Spleen (tissue), 11 donors: ENCODE results near the gene NTNG1. TPM values are rescaled to one million over a fixed set of nuclear protein-coding genes. Genes with fewer than 3 reads are reported as not detected.

Experiments used
- DNase-seq: peaks from one replicate; pipeline ENCODE4 v3.0.0-alpha.2; 2020
- H3K27ac ChIP-seq, 8 donors: fragments of 200-600 bp; sonication (generic) in 7 of 8; 1 replicate in 4 of 8; 2 replicates in 4 of 8; pipeline versions ENCODE4 v1.5.0 to v1.8.0; 2016 to 2021; ENCODE audit warnings: inconsistent platforms in 4 of 8, mild to moderate bottlenecking in 4 of 8, moderate library complexity in 1 of 8
- H3K27me3 ChIP-seq, 7 donors: fragments of 200-600 bp; sonication (generic) in 6 of 7; replicated peaks in 1 of 7; 1 replicate in 4 of 7; 2 replicates in 3 of 7; pipeline versions ENCODE4 v1.5.0 to v1.8.0; 2016 to 2021; ENCODE audit warnings: inconsistent platforms in 3 of 7, mild to moderate bottlenecking in 1 of 7
- H3K36me3 ChIP-seq, 6 donors: fragments of 200-600 bp; sonication (generic) in 5 of 6; 1 replicate in 4 of 6; 2 replicates in 2 of 6; pipeline versions ENCODE4 v1.5.0 to v1.8.0; 2016 to 2021; ENCODE audit warnings: inconsistent platforms in 2 of 6
- H3K4me1 ChIP-seq, 6 donors: fragments of 200-600 bp; sonication (generic) in 5 of 6; 1 replicate in 3 of 6; 2 replicates in 3 of 6; pipeline versions ENCODE4 v1.5.0 to v1.8.0; 2016 to 2021; ENCODE audit warnings: inconsistent platforms in 3 of 6
- H3K4me3 ChIP-seq, 8 donors: fragments of 200-600 bp; sonication (generic) in 7 of 8; 1 replicate in 4 of 8; 2 replicates in 4 of 8; pipeline versions ENCODE4 v1.5.0 to v1.8.0; 2016 to 2021; ENCODE audit warnings: inconsistent platforms in 4 of 8, mild to moderate bottlenecking in 4 of 8, moderate library complexity in 2 of 8
- H3K9me3 ChIP-seq, 8 donors: fragments of 200-600 bp; sonication (generic) in 7 of 8; 1 replicate in 4 of 8; 2 replicates in 4 of 8; pipeline versions ENCODE4 v1.5.0 to v1.8.0; 2016 to 2021; ENCODE audit warnings: inconsistent platforms in 4 of 8
- CTCF ChIP-seq, 11 experiments: fragments of 200-600 bp in 7 of 11; fragments of 450-650 bp in 4 of 11; sonication (generic) in 4 of 11; IDR thresholded peaks in 8 of 11; conservative IDR thresholded peaks in 3 of 11; 1 replicate in 7 of 11; 2 replicates in 4 of 11; pipeline versions ENCODE4 v1.4.0 to v1.8.0; 2016 to 2021; ENCODE audit warnings: antibody characterized with exemption in 11 of 11, inconsistent platforms in 4 of 11, mild to moderate bottlenecking in 1 of 11
- POLR2A ChIP-seq, 3 donors: fragments of 450-650 bp; IDR thresholded peaks; one replicate each; pipeline ENCODE4 v1.5.1; 2017; ENCODE audit warnings: antibody characterized with exemption in 3 of 3, mild to moderate bottlenecking in 1 of 3
- POLR2AphosphoS5 ChIP-seq, 3 donors: sonication (generic); formaldehyde crosslinking; IDR thresholded peaks; one replicate each; pipeline ENCODE4 v1.5.1; 2017; ENCODE audit warnings: antibody characterized with exemption in 3 of 3
- WGBS, 5 donors: extraction: QIAGEN DNeasy Blood & Tissue Kit in 3 of 5; methylation state at CpG; one replicate each; pipeline versions ENCODE4 v1.1.5 to v1.1.7; 2013 to 2018; 5-methylcytosine and 5-hydroxymethylcytosine counted together
- intact Hi-C: fragments of 100-400 bp; cut with DNase I; formaldehyde crosslinking; loops from one replicate; pipeline ENCODE4 v1.15.0; 2023; ENCODE audit warnings: low total_unique reads
- polyA plus RNA-seq, 3 donors: library from polyadenylated mRNA; stranded (reverse); fragments of 200-250 nt; gene quantifications; one replicate each; pipeline ENCODE4 v1.2.1, GENCODE V29; 2013
- total RNA-seq, 7 donors: library from RNA; depleted of rRNA in 3 of 7; stranded (reverse); fragments of >200 nt in 3 of 7; fragmentation: NEBNext Ultra II Directional in 4 of 7; extraction: Animal tissue kit (Norgen Biotek cat#: 25700) in 4 of 7; gene quantifications; one replicate each; pipeline versions ENCODE4 v1.1.0 to v1.2.1, GENCODE V29; 2016 to 2021
- donor health status: healthy with polysubstance abuse.
- donor health status: DM: no; HTN: no; CAD: no; lungs with moderate emphysema.
- donor health status: DM: no; HTN: no; CAD: no.
- donor health status: Bipolar disorder and iron deficiency.
- donor health status: healthy.
- donor health status: DM: no; HTN: no; CAD: no.
- donor health status: DM: yes; HTN: yes; CAD: no.

Gene NTNG1
- total and polyA plus RNA-seq, 10 donors, result 0.11 to 2.0 (median 1.1) TPM

GRCh38 chr1:107124694-107125093 lies 16.1 kb upstream of the NTNG1 start:
- no peaks in the 10 kb centered on the region for H3K36me3 ChIP-seq
- DNase-seq, result no peak
- no peak for TF ChIP-seq POLR2A (IDR thresholded peaks at IDR 0.05)
- no peak for TF ChIP-seq POLR2AphosphoS5 (IDR thresholded peaks at IDR 0.05)
- no peak for TF ChIP-seq CTCF (IDR thresholded peaks at IDR 0.05 in 8 of 11, conservative IDR thresholded peaks at IDR 0.05 in 3 of 11)
- H3K4me3 ChIP-seq, result no peak overlapping the region
- WGBS, 5 donors, result 59 to 78% (median 69%) methylated on average over 2 of the region's 2 CpGs
- intact Hi-C loops, result no loop called here
- H3K27ac ChIP-seq, result no peak overlapping the region
- H3K4me1 ChIP-seq, result no peaks in the 10 kb centered on the region
- H3K27me3 ChIP-seq, result peaks cover 0 to 10% (median 0%) of the 10 kb centered on the region in 7 donors
- no peaks in the 10 kb centered on the region for H3K9me3 ChIP-seq

- Histone ChIP-seq H3K36me3 (no peaks in the 10 kb centered on the region), H3K4me1 (no peaks in the 10 kb centered on the region), H3K9me3 (no peaks in the 10 kb centered on the region), H3K4me3 (no peak overlapping the region), H3K27ac (no peak overlapping the region), H3K27me3 (peaks cover 0 to 10% (median 0%) of the 10 kb centered on the region in 7 donors)
- no peak for TF ChIP-seq POLR2A (IDR thresholded peaks at IDR 0.05)
- intact Hi-C loops, result no loop called here
- WGBS, 5 donors, result 49 to 62% (median 50%) methylated on average over 1 of the region's 1 CpG
- no peak for DNase-seq
These were observed 8.6 kb upstream of the NTNG1 start for GRCh38 chr1:107132195-107132594.

- no peak overlapping the region for H3K4me3 ChIP-seq
- TF ChIP-seq POLR2AphosphoS5 (IDR thresholded peaks at IDR 0.05), result no peak
- no peak for TF ChIP-seq POLR2A (IDR thresholded peaks at IDR 0.05)
- no peak for TF ChIP-seq CTCF (IDR thresholded peaks at IDR 0.05 in 8 of 11, conservative IDR thresholded peaks at IDR 0.05 in 3 of 11)
- no peaks in the 10 kb centered on the region for H3K9me3 ChIP-seq
- no peaks in the 10 kb centered on the region for H3K36me3 ChIP-seq
- no peak overlapping the region for H3K27ac ChIP-seq
- WGBS, 5 donors, result 45 to 82% (median 58%) methylated on average over 1 of the region's 1 CpG
- no peak for DNase-seq
- peaks cover 0 to 9% (median 0%) of the 10 kb centered on the region in 7 donors for H3K27me3 ChIP-seq
- no peaks in the 10 kb centered on the region for H3K4me1 ChIP-seq
- intact Hi-C loops, result no loop called here
These were observed 8.1 kb upstream of the NTNG1 start for GRCh38 chr1:107132780-107133179.

- no peak for DNase-seq
These were observed 5.4 kb upstream of the NTNG1 start for GRCh38 chr1:107135463-107135862.

More at GRCh38 chr1:107135463-107135862, 5.4 kb upstream of the NTNG1 start:
- WGBS, 5 donors, result 1 to 5% (median 2%) methylated on average over 3 of the region's 3 CpGs
- H3K27me3 ChIP-seq, result peaks cover 0 to 18% (median 5%) of the 10 kb centered on the region in 7 donors
- no peak overlapping the region for H3K27ac ChIP-seq
- H3K4me1 ChIP-seq, result peaks cover 0 to 12% (median 9%) of the 10 kb centered on the region in 6 donors
- no peaks in the 10 kb centered on the region for H3K9me3 ChIP-seq
- intact Hi-C loops, result no loop called here
- H3K36me3 ChIP-seq, result no peaks in the 10 kb centered on the region
- H3K4me3 ChIP-seq, result no peak overlapping the region
- TF ChIP-seq POLR2A (IDR thresholded peaks at IDR 0.05) (no peak), CTCF (IDR thresholded peaks at IDR 0.05 in 8 of 11, conservative IDR thresholded peaks at IDR 0.05 in 3 of 11) (no peak), POLR2AphosphoS5 (IDR thresholded peaks at IDR 0.05) (no peak)
